ENCODE data around the gene ELMOD2. TPM values are rescaled to one million over a fixed set of nuclear protein-coding genes. Genes with fewer than 3 reads are reported as not detected.

The ELMOD2 gene
- total RNA-seq, 2 donors from 2014 or later = 65.5 to 67.9 TPM

DNA sequence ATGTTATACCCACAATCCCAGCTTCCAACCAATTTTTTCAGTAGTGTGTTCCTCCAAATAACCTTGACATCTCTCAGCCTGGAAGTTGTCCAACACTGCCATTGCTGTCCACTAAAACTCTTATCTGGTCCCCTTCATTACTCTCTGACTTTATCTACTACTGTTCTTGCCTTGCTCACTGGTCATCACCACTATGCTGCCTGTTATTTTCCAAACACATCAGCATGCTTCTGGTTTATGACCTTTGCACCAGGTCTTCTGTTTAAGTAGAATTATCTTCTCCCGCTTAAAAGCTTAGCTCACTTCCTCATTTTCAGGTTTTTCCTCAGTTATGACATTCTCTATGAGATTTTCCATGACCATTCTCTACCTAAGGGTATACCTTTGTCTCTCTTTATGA lies 5.5 kb downstream of the ELMOD2 start:
- Histone ChIP-seq H3K27me3 (ENCODE audit: control insufficient read depth, insufficient read depth, low read length, poor library complexity, severe bottlenecking) (no peaks in the 10 kb centered on the region), H3K27ac (ENCODE audit: low read depth, low read length) (no peak overlapping the region), H3K4me3 (ENCODE audit: low read length) (no peak overlapping the region), H3K9me3 (ENCODE audit: control insufficient read depth, low read length) (peaks cover 13% of the 10 kb centered on the region), H3K9ac (ENCODE audit: extremely low read depth, low read length, poor library complexity, severe bottlenecking) (no peak overlapping the region), H3K36me3 (ENCODE audit: control insufficient read depth, insufficient read depth, low read length) (peaks cover 63% of the 10 kb centered on the region), H3K4me1 (ENCODE audit: control insufficient read depth, insufficient read depth, low read length) (no peaks in the 10 kb centered on the region)
- Mint-ChIP-seq H3K4me3 (no peak overlapping the region), H3K27me3 (ENCODE audit: insufficient read depth) (no peaks in the 10 kb centered on the region), H3K27ac (no peak overlapping the region), H3K4me1 (peaks cover 15% of the 10 kb centered on the region), H3K9me3 (peaks cover 2% of the 10 kb centered on the region), H3K36me3 (ENCODE audit: low read depth) (peaks cover 32% of the 10 kb centered on the region)
- TF ChIP-seq CTCF (conservative IDR thresholded peaks at IDR 0.05) = no peak
- DNase-seq = no peak
- WGBS, 2 experiments (ENCODE audit: insufficient coverage in 1 of 2, insufficient read length in 1 of 2) = 94 to 100% methylated on average over 1 of the region's 1 CpG

GRCh38 chr4:140533951-140534480 lies 10.0 kb downstream of the ELMOD2 start:
- H3K9me3 Mint-ChIP-seq = no peaks in the 10 kb centered on the region
- no peak overlapping the region for H3K9ac ChIP-seq (ENCODE audit: extremely low read depth, low read length, poor library complexity, severe bottlenecking)

DNA sequence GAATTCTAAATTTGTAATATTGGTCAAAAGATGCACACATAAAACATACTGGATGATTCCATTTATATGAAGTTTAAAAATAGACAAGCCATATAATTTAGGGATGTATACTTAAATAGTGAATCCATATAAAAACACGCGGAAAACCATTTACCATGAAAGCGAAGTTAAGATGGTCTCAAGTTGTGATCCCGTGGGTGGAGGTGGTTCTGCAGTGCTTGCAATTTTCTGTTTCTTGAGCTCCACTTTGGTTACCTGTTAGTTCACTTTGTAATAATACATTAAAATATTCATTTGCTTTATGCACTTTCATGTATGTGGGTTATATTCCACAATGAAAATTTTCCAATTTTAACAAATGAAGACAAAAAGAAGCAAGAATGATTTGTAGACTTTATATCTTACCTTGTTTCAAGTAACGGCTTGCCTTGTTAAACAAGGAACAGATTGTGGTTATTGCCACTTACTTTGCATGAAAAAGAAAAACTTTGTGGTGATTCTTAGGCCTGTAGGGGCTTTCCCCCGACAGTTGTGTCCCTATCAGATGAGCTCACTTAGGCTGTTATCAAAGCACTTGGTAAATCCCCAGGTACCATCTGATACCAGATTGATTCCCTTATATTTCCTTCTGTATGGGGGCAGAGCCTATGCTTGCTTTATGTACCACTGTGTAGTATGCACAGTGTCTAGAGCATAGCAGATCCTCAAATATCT lies 32.6 kb downstream of the ELMOD2 start:
- Mint-ChIP-seq H3K4me3 (no peak overlapping the region), H3K9me3 (no peaks in the 10 kb centered on the region), H3K27ac (peak overlapping the region; percentile 21), H3K27me3 (ENCODE audit: insufficient read depth) (no peaks in the 10 kb centered on the region), H3K36me3 (ENCODE audit: low read depth) (no peaks in the 10 kb centered on the region), H3K4me1 (peaks cover 27% of the 10 kb centered on the region)
- H3K9ac ChIP-seq (ENCODE audit: extremely low read depth, low read length, poor library complexity, severe bottlenecking) = no peak overlapping the region
- whole genome bisulfite sequencing, 2 experiments (ENCODE audit: insufficient coverage in 1 of 2, insufficient read length in 1 of 2) = 60 to 79% methylated on average over 2 to 6 of the region's 6 CpGs
- H3K4me3 ChIP-seq (ENCODE audit: low read length) = no peak overlapping the region
- DNase-seq = no peak
- no peak overlapping the region for H3K27ac ChIP-seq (ENCODE audit: low read depth, low read length)
- no peaks in the 10 kb centered on the region for H3K27me3 ChIP-seq (ENCODE audit: control insufficient read depth, insufficient read depth, low read length, poor library complexity, severe bottlenecking)
- H3K4me1 ChIP-seq (ENCODE audit: control insufficient read depth, insufficient read depth, low read length) = peaks cover 7% of the 10 kb centered on the region
- H3K9me3 ChIP-seq (ENCODE audit: control insufficient read depth, low read length) = no peaks in the 10 kb centered on the region
- peaks cover 27% of the 10 kb centered on the region for H3K36me3 ChIP-seq (ENCODE audit: control insufficient read depth, insufficient read depth, low read length)
- no peak for TF ChIP-seq CTCF (conservative IDR thresholded peaks at IDR 0.05)

More at GRCh38 chr4:140533951-140534480, 10.0 kb downstream of the ELMOD2 start:
- Mint-ChIP-seq H3K36me3 (ENCODE audit: low read depth) (peaks cover 28% of the 10 kb centered on the region), H3K27ac (no peak overlapping the region), H3K27me3 (ENCODE audit: insufficient read depth) (no peaks in the 10 kb centered on the region), H3K4me3 (no peak overlapping the region), H3K4me1 (no peaks in the 10 kb centered on the region)
- H3K36me3 ChIP-seq (ENCODE audit: control insufficient read depth, insufficient read depth, low read length) = peaks cover 68% of the 10 kb centered on the region
- no peak overlapping the region for H3K27ac ChIP-seq (ENCODE audit: low read depth, low read length)
- H3K27me3 ChIP-seq (ENCODE audit: control insufficient read depth, insufficient read depth, low read length, poor library complexity, severe bottlenecking) = no peaks in the 10 kb centered on the region
- no peak for DNase-seq
- no peaks in the 10 kb centered on the region for H3K4me1 ChIP-seq (ENCODE audit: control insufficient read depth, insufficient read depth, low read length)
- TF ChIP-seq CTCF (conservative IDR thresholded peaks at IDR 0.05) = no peak
- WGBS, 2 experiments (ENCODE audit: insufficient coverage in 1 of 2, insufficient read length in 1 of 2) = 89 to 93% methylated on average over 3 to 4 of the region's 4 CpGs
- H3K9me3 ChIP-seq (ENCODE audit: control insufficient read depth, low read length) = no peaks in the 10 kb centered on the region
- H3K4me3 ChIP-seq (ENCODE audit: low read length) = no peak overlapping the region

Measured in endodermal cell (in vitro differentiated cells).